NB4 (cell line): ENCODE data around the gene ELAVL3.

Experiments
- CTCF ChIP-seq: IDR thresholded peaks from one replicate; pipeline ENCODE4 v1.5.1; 2012; ENCODE audit warnings: low read depth, low read length
- MAX ChIP-seq: IDR thresholded peaks from 2 replicates; pipeline ENCODE4 v1.6.1; 2011; ENCODE audit warnings: low read depth, low read length
- MYC ChIP-seq: IDR thresholded peaks from 2 replicates; pipeline ENCODE4 v1.6.1; 2011; ENCODE audit warnings: low read depth, low read length
- POLR2A ChIP-seq: IDR thresholded peaks from 2 replicates; pipeline ENCODE4 v1.6.1; 2011; ENCODE audit warnings: mild to moderate bottlenecking; ENCODE audit not compliant: insufficient read length; ENCODE audit errors: extremely low read depth

GRCh38 chr19:11446271-11446651 lies 34.6 kb downstream of the ELAVL3 start:
- TF ChIP-seq POLR2A (no peak), CTCF (no peak), MAX (no peak), MYC (no peak)
